Motor neuron (in vitro differentiated cells): ENCODE results near the gene KLHL29. TPM values are rescaled to one million over a fixed set of nuclear protein-coding genes. Genes with fewer than 3 reads are reported as not detected.
A peak's percentile ranks its signal among the peaks of the same experiment; 100 is the strongest.

Experiments
- ATAC-seq, 8 experiments: fragments of 200-7000 bp; cut with Tn5 transposase; replicated peaks in 6 of 8; 2 replicates each; pipeline ENCODE4 v1.8.0; 2021; ENCODE audit warnings: mild to moderate bottlenecking in 8 of 8, moderate library complexity in 8 of 8
- H3K27ac ChIP-seq, 2 donors: fragments of 250-450 bp; sonication (Bioruptor Pico); 2 replicates each; pipeline ENCODE4 v1.9.0; 2021; ENCODE audit warnings: antibody characterized with exemption in 2 of 2, mild to moderate bottlenecking in 2 of 2, moderate library complexity in 1 of 2
- H3K4me1 ChIP-seq, 2 donors: fragments of 250-450 bp; sonication (Bioruptor Pico); replicated peaks in 1 of 2; 2 replicates each; pipeline ENCODE4 v1.6.1; 2021; ENCODE audit warnings: antibody characterized with exemption in 2 of 2, mild to moderate bottlenecking in 2 of 2, moderate library complexity in 1 of 2
- H3K4me3 ChIP-seq, 5 donors: fragments of 250-450 bp; sonication (Bioruptor Pico); 2 replicates each; pipeline ENCODE4 v1.9.0; 2021; ENCODE audit warnings: antibody characterized with exemption in 5 of 5, mild to moderate bottlenecking in 5 of 5, moderate library complexity in 4 of 5
- WGBS, 10 experiments: fragments of 450-650 bp; shearing (Covaris generic); methylation state at CpG; one replicate each; pipeline ENCODE4 v1.0.0; 2022; 5-methylcytosine and 5-hydroxymethylcytosine counted together
- in situ Hi-C, 9 experiments: fragments of 400-800 bp; cut with MboI; loops; one replicate each; pipeline ENCODE4 v1.15.0; 2021; ENCODE audit warnings: low sequenced_read_pairs in 9 of 9, low pct_unique_long_range_greater_than_20kb in 2 of 9; ENCODE audit not compliant: unreplicated experiment in 9 of 9
- total RNA-seq, 8 experiments: library from RNA; unstranded; fragments of 300-600 nt; gene quantifications; 2 replicates each; pipeline versions ENCODE4 v1.2.3 to v1.2.4, GENCODE V29; 2022

Gene KLHL29
- total RNA-seq, 8 experiments from 2014 or later: 4.1 to 58.7 (median 5.4) TPM

GRCh38 chr2:23587341-23587880, 202.4 kb downstream of the KLHL29 start:
- 61 to 97% (median 90%) methylated on average over 1 to 9 of the region's 13 CpGs; no CpG with 5 or more reads in 3 of the 10 experiments for WGBS, 10 experiments
- ATAC-seq: peak in 4 of 8 experiments; percentile 10 to 24 (median 14)
- Histone ChIP-seq H3K4me3 (no peak overlapping the region), H3K4me1 (peaks cover 41% of the 10 kb centered on the region in 2 donors), H3K27ac (peak overlapping the region in 1 of 2 donors; percentile 36)
- in situ Hi-C loops: no loop called here

GRCh38 chr2:23588106-23588505, 203.1 kb downstream of the KLHL29 start:
- Histone ChIP-seq H3K27ac (peak overlapping the region; percentile 36 to 68), H3K4me3 (no peak overlapping the region), H3K4me1 (peaks cover 41% of the 10 kb centered on the region in 2 donors)
- WGBS, 10 experiments: no CpG with 5 or more reads among the region's 4 CpGs
- in situ Hi-C loops: no loop called here
- peak in 2 of 8 experiments; percentile 1 to 7 for ATAC-seq

GRCh38 chr2:23588508-23589201, 203.7 kb downstream of the KLHL29 start:
- in situ Hi-C loops: no loop called here
- peak overlapping the region; percentile 36 to 68 for H3K27ac ChIP-seq
- no peak overlapping the region for H3K4me3 ChIP-seq
- H3K4me1 ChIP-seq: peaks cover 41% of the 10 kb centered on the region in 2 donors
- WGBS, 10 experiments: 36 to 80% (median 47%) methylated on average over 2 to 10 of the region's 18 CpGs; no CpG with 5 or more reads in 6 of the 10 experiments
- ATAC-seq: peak; percentile 18 to 93 (median 91)

GRCh38 chr2:23589220-23589647, 204.3 kb downstream of the KLHL29 start:
- peak in 2 of 8 experiments; percentile 25 to 26 for ATAC-seq
- 82 to 100% (median 93%) methylated on average over 3 to 9 of the region's 9 CpGs; no CpG with 5 or more reads in 7 of the 10 experiments for WGBS, 10 experiments
- Histone ChIP-seq H3K4me1 (peaks cover 43 to 47% of the 10 kb centered on the region in 2 donors), H3K4me3 (no peak overlapping the region), H3K27ac (peak overlapping the region; percentile 36 to 68)
- in situ Hi-C loops: no loop called here

- 20 to 100% (median 63%) methylated on average over 1 of the region's 2 CpGs; no CpG with 5 or more reads in 6 of the 10 experiments for WGBS, 10 experiments
- Histone ChIP-seq H3K4me1 (peaks cover 49 to 50% of the 10 kb centered on the region in 2 donors), H3K27ac (peak overlapping the region in 1 of 2 donors; percentile 68), H3K4me3 (no peak overlapping the region)
- ATAC-seq: peak in 1 of 8 experiments; percentile 14
- in situ Hi-C loops: no loop called here
These were observed 204.8 kb downstream of the KLHL29 start for GRCh38 chr2:23589739-23590138.

- no peak overlapping the region for H3K27ac ChIP-seq
- no peak for ATAC-seq
- 58 to 100% (median 92%) methylated on average over 1 to 6 of the region's 14 CpGs; no CpG with 5 or more reads in 2 of the 10 experiments for WGBS, 10 experiments
- peaks cover 52% of the 10 kb centered on the region in 2 donors for H3K4me1 ChIP-seq
- no peak overlapping the region for H3K4me3 ChIP-seq
- in situ Hi-C loops: no loop called here
These were observed 205.4 kb downstream of the KLHL29 start for GRCh38 chr2:23590241-23590869.

GRCh38 chr2:23591111-23591510, 206.1 kb downstream of the KLHL29 start:
- H3K4me1 ChIP-seq: peaks cover 59% of the 10 kb centered on the region in 2 donors
- WGBS, 10 experiments: 50 to 100% (median 82%) methylated on average over 1 to 3 of the region's 7 CpGs; no CpG with 5 or more reads in 5 of the 10 experiments
- H3K4me3 ChIP-seq: no peak overlapping the region
- no peak for ATAC-seq
- in situ Hi-C loops: no loop called here
- no peak overlapping the region for H3K27ac ChIP-seq

GRCh38 chr2:23592061-23592685, 207.2 kb downstream of the KLHL29 start:
- no peak overlapping the region for H3K4me3 ChIP-seq
- H3K27ac ChIP-seq: no peak overlapping the region
- WGBS, 10 experiments: 17 to 92% (median 84%) methylated on average over 1 to 4 of the region's 9 CpGs; no CpG with 5 or more reads in 4 of the 10 experiments
- in situ Hi-C loops: no loop called here
- peaks cover 60 to 61% of the 10 kb centered on the region in 2 donors for H3K4me1 ChIP-seq
- no peak for ATAC-seq

- in situ Hi-C loops: no loop called here
- Histone ChIP-seq H3K4me1 (peaks cover 51 to 52% of the 10 kb centered on the region in 2 donors), H3K27ac (no peak overlapping the region), H3K4me3 (no peak overlapping the region)
- ATAC-seq: no peak
- 77 to 100% (median 92%) methylated on average over 1 to 5 of the region's 12 CpGs; no CpG with 5 or more reads in 2 of the 10 experiments for WGBS, 10 experiments
These were observed 208.1 kb downstream of the KLHL29 start for GRCh38 chr2:23592898-23593751.

GRCh38 chr2:23593752-23594459, 208.9 kb downstream of the KLHL29 start:
- WGBS, 10 experiments: 20 to 96% (median 84%) methylated on average over 1 to 16 of the region's 21 CpGs; no CpG with 5 or more reads in 2 of the 10 experiments

GRCh38 chr2:23594460-23594825, 209.5 kb downstream of the KLHL29 start:
- no peak overlapping the region for H3K4me3 ChIP-seq
- in situ Hi-C loops: no loop called here
- H3K27ac ChIP-seq: no peak overlapping the region
- ATAC-seq: peak in 1 of 8 experiments; percentile 2
- peaks cover 38% of the 10 kb centered on the region in 2 donors for H3K4me1 ChIP-seq
- 14 to 100% (median 49%) methylated on average over 1 to 3 of the region's 3 CpGs; no CpG with 5 or more reads in 1 of the 10 experiments for WGBS, 10 experiments

More at GRCh38 chr2:23593752-23594459, 208.9 kb downstream of the KLHL29 start:
- Histone ChIP-seq H3K27ac (no peak overlapping the region), H3K4me3 (no peak overlapping the region), H3K4me1 (peaks cover 43 to 44% of the 10 kb centered on the region in 2 donors)
- in situ Hi-C loops: no loop called here
- peak in 1 of 8 experiments; percentile 64 for ATAC-seq
